Right atrium auricular region (tissue), 2 donors: Measurements from ENCODE around the gene GREB1L. TPM values are rescaled to one million over a fixed set of nuclear protein-coding genes. Genes with fewer than 3 reads are reported as not detected.
A peak's percentile ranks its signal among the peaks of the same experiment; 100 is the strongest.

Source experiments
- DNase-seq: peaks from one replicate; pipeline ENCODE4 v3.0.0-alpha.2; 2019; ENCODE audit warnings: low spot score
- H3K27ac ChIP-seq, 2 donors: fragments of 200-600 bp; sonication (generic); 1 replicate in 1 of 2; 2 replicates in 1 of 2; pipeline ENCODE4 v1.5.1; 2016 to 2019
- H3K27me3 ChIP-seq, 2 donors: fragments of 200-600 bp; sonication (generic); one replicate each; pipeline versions ENCODE4 v1.5.1 to v1.6.0; 2017 to 2019
- H3K36me3 ChIP-seq: fragments of 200-600 bp; sonication (generic); one replicate; pipeline ENCODE4 v1.5.1; 2016
- H3K4me1 ChIP-seq, 2 donors: fragments of 200-600 bp; sonication (generic); one replicate each; pipeline versions ENCODE4 v1.5.1 to v1.6.0; 2017 to 2019
- H3K4me3 ChIP-seq, 2 donors: fragments of 200-600 bp; sonication (generic); 1 replicate in 1 of 2; 2 replicates in 1 of 2; pipeline ENCODE4 v1.5.1; 2017 to 2019; ENCODE audit warnings: mild to moderate bottlenecking in 1 of 2, moderate library complexity in 1 of 2
- H3K9me3 ChIP-seq, 2 donors: fragments of 200-600 bp; sonication (generic); one replicate each; pipeline ENCODE4 v1.5.1; 2019
- total RNA-seq, 2 donors: library from RNA; depleted of rRNA; stranded (reverse); fragments of >200 nt; gene quantifications; one replicate each; pipeline ENCODE4 v1.1.0, GENCODE V29; 2016
- TF ChIP-seq, protein P1 (sequence below), 2 donors: fragments of 200-600 bp; sonication (generic); IDR thresholded peaks; one replicate each; pipeline ENCODE4 v1.5.1; 2019; ENCODE audit warnings: antibody characterized with exemption in 2 of 2

Gene GREB1L
- total RNA-seq, 2 donors from 2014 or later = 17.5 to 19.1 TPM

DNA sequence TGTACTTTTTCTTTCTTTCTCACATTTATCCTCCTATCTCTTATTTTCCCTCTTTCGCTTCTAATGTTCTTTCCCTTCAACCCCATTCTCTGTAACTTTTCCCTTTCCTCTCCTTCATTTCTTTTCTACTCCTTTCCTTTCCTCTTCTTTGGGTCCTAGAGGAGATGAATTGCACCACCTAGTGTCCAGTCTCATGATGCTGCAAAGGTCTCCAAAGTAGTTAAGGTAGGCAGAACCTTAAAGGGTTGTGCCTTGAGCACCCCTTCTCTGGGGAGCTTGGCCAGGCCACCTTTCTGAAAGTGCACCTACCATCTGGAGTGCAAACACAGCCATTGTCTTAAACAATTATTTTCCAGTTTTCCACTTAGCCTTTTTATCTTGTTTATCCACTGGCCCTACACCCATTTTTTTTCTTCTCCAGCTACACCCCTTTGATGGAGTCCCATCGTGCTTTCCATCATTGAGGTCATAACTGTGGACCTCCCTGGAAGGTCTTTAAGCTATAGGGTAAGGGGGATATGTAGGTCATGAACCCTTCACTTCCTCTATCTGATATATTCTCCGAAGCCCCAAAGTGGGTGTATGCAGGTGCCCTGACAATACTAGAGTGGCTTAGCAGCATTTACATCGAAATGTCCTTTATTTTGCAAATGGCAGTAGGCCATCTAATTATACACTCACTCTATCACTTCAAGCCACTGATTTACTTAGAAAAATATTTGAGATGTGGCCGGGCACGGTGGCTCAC is 202.6 kb downstream of the GREB1L start:
- TF ChIP-seq, protein P1, sequence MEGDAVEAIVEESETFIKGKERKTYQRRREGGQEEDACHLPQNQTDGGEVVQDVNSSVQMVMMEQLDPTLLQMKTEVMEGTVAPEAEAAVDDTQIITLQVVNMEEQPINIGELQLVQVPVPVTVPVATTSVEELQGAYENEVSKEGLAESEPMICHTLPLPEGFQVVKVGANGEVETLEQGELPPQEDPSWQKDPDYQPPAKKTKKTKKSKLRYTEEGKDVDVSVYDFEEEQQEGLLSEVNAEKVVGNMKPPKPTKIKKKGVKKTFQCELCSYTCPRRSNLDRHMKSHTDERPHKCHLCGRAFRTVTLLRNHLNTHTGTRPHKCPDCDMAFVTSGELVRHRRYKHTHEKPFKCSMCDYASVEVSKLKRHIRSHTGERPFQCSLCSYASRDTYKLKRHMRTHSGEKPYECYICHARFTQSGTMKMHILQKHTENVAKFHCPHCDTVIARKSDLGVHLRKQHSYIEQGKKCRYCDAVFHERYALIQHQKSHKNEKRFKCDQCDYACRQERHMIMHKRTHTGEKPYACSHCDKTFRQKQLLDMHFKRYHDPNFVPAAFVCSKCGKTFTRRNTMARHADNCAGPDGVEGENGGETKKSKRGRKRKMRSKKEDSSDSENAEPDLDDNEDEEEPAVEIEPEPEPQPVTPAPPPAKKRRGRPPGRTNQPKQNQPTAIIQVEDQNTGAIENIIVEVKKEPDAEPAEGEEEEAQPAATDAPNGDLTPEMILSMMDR (IDR thresholded peaks at IDR 0.05) = peak; percentile 42 to 73
- Histone ChIP-seq H3K36me3 (peaks cover 6% of the 10 kb centered on the region), H3K27ac (no peak overlapping the region), H3K27me3 (no peaks in the 10 kb centered on the region), H3K4me3 (no peak overlapping the region), H3K4me1 (no peaks in the 10 kb centered on the region), H3K9me3 (no peaks in the 10 kb centered on the region)
- DNase-seq = no peak

DNA sequence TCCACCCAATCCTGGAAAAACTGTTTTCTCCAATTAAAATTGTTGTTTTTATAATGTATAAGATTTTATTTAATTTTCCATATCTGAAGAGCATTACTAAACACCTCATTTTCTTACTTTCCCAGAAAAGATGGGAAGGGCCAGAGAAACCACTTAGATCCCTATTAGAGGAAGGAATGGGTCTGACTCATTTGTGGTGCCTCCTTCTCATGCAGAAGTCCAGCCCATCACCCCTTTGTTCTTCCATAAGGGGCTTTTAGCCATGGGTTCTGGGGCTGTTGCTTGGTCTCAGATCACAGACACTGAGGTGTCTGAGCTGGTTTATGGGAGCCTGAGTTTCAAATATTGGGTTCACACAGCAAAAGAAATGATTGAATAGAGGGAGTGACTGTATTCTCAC is 206.3 kb downstream of the GREB1L start:
- H3K4me3 ChIP-seq = no peak overlapping the region
- H3K9me3 ChIP-seq = no peaks in the 10 kb centered on the region
- H3K27me3 ChIP-seq = no peaks in the 10 kb centered on the region
- H3K36me3 ChIP-seq = no peaks in the 10 kb centered on the region
- H3K27ac ChIP-seq = no peak overlapping the region
- TF ChIP-seq, protein P1 (IDR thresholded peaks at IDR 0.05) = no peak
- peaks cover 0 to 15% of the 10 kb centered on the region in 2 donors for H3K4me1 ChIP-seq
- DNase-seq = no peak

DNA sequence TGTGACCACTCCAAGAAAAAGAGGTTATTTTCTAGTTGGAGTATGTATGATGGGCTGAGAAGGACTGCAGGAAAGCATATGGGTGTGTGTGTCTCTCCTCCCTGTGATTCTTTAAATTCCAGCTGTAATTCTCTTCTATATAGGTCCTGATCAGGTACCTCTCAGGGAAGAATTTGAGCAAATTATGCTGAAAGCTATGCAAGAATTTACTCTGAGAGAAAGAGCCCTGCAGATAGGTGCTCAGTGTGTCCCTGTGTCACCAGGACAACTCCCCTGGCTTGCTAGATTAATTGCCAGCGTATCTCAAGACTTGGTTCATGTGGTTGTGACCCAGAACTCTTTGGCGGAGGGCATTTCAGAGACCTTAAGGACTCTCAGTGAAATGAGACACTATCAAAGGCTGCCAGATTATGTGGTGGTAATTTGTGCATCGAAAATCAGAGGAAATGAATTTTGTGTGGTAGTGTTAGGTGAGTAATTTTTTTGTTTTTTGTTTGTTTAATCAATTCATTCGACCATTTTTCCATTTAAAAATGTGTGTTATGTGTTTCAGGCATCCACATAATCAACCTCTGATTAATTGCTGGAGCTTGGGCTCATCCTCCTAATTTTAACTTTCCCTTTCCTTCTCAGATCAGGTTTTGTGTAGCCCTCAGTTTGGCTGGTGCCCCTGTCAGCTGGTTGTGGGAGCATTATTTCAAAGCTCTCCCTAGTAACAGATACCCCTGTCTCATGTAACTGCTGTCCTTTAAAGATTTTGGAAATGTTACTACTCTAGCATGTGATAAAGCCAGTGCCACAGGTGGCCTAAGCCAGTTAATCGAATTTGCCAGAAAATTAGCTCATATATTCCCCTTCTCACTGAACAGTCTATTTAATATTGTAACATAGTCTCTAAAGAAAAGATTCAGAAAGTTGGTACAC is 207.6 kb downstream of the GREB1L start:
- H3K9me3 ChIP-seq = no peaks in the 10 kb centered on the region
- peaks cover 0 to 20% of the 10 kb centered on the region in 2 donors for H3K4me1 ChIP-seq
- no peak overlapping the region for H3K4me3 ChIP-seq
- no peaks in the 10 kb centered on the region for H3K36me3 ChIP-seq
- no peak for DNase-seq
- no peaks in the 10 kb centered on the region for H3K27me3 ChIP-seq
- TF ChIP-seq, protein P1 (IDR thresholded peaks at IDR 0.05) = no peak
- peak overlapping the region in 1 of 2 donors; percentile 6 for H3K27ac ChIP-seq

DNA sequence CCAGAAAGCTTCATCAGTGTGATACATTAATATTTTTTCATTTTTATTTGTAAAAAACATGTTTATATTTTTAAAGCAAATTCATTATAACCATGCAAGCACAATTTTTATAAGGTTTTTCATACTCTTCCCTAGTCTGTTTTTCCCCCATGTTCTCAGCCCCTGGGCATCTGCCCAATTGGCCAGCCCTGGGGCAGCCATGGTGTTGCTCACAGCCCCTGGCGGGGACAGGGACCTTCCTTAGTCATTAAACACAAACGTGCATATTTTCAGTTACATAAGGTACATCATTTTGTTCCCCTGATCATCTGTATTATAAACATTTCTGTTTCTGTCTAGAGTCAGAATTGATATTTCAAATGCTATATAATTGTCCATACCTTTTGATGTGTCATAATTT is 208.5 kb downstream of the GREB1L start:
- no peak overlapping the region for H3K4me3 ChIP-seq
- no peak for DNase-seq

DNA sequence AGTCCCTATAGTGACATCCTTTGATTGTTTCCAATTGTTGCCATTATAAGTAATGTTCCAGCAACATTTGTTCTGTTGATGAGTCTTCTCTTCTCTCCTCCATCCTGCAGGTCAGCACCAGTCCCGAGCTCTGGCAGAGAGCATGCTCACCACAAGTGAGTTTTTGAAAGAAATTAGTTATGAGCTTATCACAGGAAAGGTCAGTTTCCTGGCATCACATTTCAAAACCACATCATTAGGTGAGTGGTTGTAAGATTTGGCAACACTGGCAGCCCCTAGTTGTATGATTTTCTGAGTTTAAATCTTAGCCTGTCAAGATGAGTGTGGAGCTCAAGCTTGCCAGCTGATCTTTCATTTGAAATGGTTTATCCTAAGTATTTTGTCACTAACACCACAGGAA is 208.9 kb downstream of the GREB1L start:
- TF ChIP-seq, protein P1 (IDR thresholded peaks at IDR 0.05) = no peak
- no peak for DNase-seq
- Histone ChIP-seq H3K9me3 (no peaks in the 10 kb centered on the region), H3K27ac (no peak overlapping the region), H3K4me1 (peaks cover 0 to 20% of the 10 kb centered on the region in 2 donors), H3K4me3 (no peak overlapping the region), H3K36me3 (no peaks in the 10 kb centered on the region), H3K27me3 (no peaks in the 10 kb centered on the region)

More for the DNA sequence above, 208.5 kb downstream of the GREB1L start:
- H3K27ac ChIP-seq = no peak overlapping the region
- no peaks in the 10 kb centered on the region for H3K36me3 ChIP-seq
- peaks cover 0 to 20% of the 10 kb centered on the region in 2 donors for H3K4me1 ChIP-seq
- no peaks in the 10 kb centered on the region for H3K27me3 ChIP-seq
- H3K9me3 ChIP-seq = no peaks in the 10 kb centered on the region
- TF ChIP-seq, protein P1 (IDR thresholded peaks at IDR 0.05) = no peak
